IMR-90 (cell line): Measurements from ENCODE around the gene PPM1A.

ENCODE experiments used
- CTCF ChIP-seq: conservative IDR thresholded peaks from 2 replicates; pipeline ENCODE4 v1.5.1; 2012; ENCODE audit warnings: mild to moderate bottlenecking, low read depth, low read length, improper control_type of control experiment
- ELK1 ChIP-seq: fragments of 150-350 bp; IDR thresholded peaks from 2 replicates; pipeline ENCODE4 v1.6.1; 2016; ENCODE audit warnings: low read depth, mild to moderate bottlenecking, low read length, moderate library complexity, borderline replicate concordance
- MAFK ChIP-seq: IDR thresholded peaks from 2 replicates; pipeline ENCODE4 v1.6.1; 2012; ENCODE audit warnings: low read depth, low read length, improper control_type of control experiment
- MAZ ChIP-seq: IDR thresholded peaks from 2 replicates; pipeline ENCODE4 v1.6.1; 2012; ENCODE audit warnings: low read depth, mild to moderate bottlenecking, low read length, improper control_type of control experiment, moderate library complexity, borderline replicate concordance
- POLR2A ChIP-seq: IDR thresholded peaks from 2 replicates; pipeline ENCODE4 v1.6.1; 2012; ENCODE audit warnings: mild to moderate bottlenecking, low read depth, low read length
- RFX5 ChIP-seq: IDR thresholded peaks from 2 replicates; pipeline ENCODE4 v1.8.0; 2012; ENCODE audit warnings: low read depth, mild to moderate bottlenecking, low read length, moderate library complexity
- USF2 ChIP-seq: fragments of 150-350 bp; IDR thresholded peaks from 2 replicates; pipeline ENCODE4 v1.6.1; 2017; ENCODE audit warnings: mild to moderate bottlenecking, antibody characterized with exemption, low read length, low read depth

GRCh38 chr14:60242429-60242828 is 6.6 kb upstream of the PPM1A start:
- TF ChIP-seq MAFK, result no peak
- no peak for TF ChIP-seq CTCF
- TF ChIP-seq POLR2A, result no peak
- TF ChIP-seq MAZ, result no peak
- TF ChIP-seq ELK1, result no peak
- no peak for TF ChIP-seq USF2
- no peak for TF ChIP-seq RFX5
